ENCODE results near the gene PIGC.

PIGC gene

DNA sequence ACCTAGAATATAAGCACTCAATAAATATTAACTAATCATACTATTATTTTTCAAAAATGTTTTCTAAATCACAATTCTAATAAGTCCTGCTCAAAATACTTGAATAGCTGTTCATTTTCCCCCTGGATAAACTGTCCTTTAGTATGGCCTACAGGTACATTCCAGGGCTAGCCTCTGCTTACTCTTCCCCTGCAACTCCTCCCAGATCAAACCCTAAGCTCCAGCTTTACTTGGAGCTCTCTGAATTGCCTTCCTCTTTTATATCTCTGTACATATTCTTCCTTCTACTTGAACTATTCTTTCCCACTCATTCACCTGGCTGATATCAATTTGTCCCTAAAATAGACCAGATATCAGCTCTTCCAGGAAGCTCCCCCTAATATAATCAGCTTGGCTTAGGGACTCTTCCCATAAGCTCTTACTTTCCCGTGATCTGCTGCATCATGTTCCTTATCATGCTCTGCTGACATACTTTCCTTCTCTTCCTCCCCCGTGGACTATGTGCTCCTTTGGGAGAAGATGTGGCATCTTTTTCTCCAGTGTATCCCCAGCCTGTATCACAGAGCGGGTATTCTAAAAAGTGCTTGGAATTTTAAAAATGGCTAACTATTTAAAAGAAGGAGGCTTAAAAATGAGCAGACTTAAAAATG is 43.1 kb upstream of the PIGC start:
- no peak for DNase-seq
- Histone ChIP-seq H3K4me3 (ENCODE audit: low read depth, low read length) (no peak overlapping the region), H3K27me3 (ENCODE audit: insufficient read depth, low read depth, severe bottlenecking) (peaks cover 84% of the 10 kb centered on the region), H3K27ac (no peak overlapping the region), H3K36me3 (no peaks in the 10 kb centered on the region), H3K9me3 (ENCODE audit: severe bottlenecking) (no peaks in the 10 kb centered on the region)
- TF ChIP-seq, protein P1, sequence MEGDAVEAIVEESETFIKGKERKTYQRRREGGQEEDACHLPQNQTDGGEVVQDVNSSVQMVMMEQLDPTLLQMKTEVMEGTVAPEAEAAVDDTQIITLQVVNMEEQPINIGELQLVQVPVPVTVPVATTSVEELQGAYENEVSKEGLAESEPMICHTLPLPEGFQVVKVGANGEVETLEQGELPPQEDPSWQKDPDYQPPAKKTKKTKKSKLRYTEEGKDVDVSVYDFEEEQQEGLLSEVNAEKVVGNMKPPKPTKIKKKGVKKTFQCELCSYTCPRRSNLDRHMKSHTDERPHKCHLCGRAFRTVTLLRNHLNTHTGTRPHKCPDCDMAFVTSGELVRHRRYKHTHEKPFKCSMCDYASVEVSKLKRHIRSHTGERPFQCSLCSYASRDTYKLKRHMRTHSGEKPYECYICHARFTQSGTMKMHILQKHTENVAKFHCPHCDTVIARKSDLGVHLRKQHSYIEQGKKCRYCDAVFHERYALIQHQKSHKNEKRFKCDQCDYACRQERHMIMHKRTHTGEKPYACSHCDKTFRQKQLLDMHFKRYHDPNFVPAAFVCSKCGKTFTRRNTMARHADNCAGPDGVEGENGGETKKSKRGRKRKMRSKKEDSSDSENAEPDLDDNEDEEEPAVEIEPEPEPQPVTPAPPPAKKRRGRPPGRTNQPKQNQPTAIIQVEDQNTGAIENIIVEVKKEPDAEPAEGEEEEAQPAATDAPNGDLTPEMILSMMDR (IDR thresholded peaks at IDR 0.05; ENCODE audit: low read depth, low read length): no peak

DNA sequence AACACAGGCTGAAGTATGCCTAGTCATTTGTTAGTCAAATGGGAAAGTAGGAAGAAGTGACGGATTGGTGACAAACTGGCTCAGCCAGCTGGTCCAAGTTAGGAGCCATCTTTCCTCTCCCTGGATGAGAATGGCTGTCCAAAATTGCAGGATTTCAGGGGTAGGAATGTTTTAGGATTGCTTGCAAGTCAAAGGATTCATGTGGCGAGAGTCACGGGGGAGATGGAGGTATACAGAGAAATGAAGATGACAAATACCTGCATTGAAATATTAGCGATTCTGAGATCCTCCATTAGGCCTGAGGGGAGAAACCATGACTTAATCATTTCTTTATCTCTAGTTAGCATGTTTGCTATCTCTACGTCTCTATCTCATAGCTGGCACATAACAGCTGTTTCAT is 41.8 kb upstream of the PIGC start:
- DNase-seq: no peak
- Histone ChIP-seq H3K27me3 (ENCODE audit: insufficient read depth, low read depth, severe bottlenecking) (peaks cover 84% of the 10 kb centered on the region), H3K36me3 (no peaks in the 10 kb centered on the region), H3K4me3 (ENCODE audit: low read depth, low read length) (no peak overlapping the region), H3K9me3 (ENCODE audit: severe bottlenecking) (no peaks in the 10 kb centered on the region), H3K27ac (no peak overlapping the region)
- TF ChIP-seq, protein P1 (IDR thresholded peaks at IDR 0.05; ENCODE audit: low read depth, low read length): no peak

DNA sequence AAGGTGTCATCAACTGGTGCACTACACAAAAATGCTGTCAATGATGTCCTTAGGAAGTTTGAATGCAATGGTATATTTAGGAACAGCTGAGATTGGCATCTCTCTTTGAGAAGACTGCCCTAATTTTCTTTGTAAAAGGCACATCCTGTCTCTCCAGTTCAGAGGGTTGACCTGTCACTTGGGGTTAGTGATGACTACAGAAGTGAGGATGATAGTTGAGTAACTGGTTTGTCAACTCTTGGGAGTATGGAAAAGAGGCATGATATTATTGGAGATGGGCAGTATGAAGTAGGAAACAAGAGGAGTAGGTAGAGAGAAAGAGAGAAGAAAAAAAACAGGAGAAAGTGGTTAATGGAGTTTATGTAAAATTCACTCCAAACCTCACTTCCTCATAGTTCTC is 40.4 kb upstream of the PIGC start:
- no peaks in the 10 kb centered on the region for H3K9me3 ChIP-seq (ENCODE audit: severe bottlenecking)
- TF ChIP-seq, protein P1 (IDR thresholded peaks at IDR 0.05; ENCODE audit: low read depth, low read length): no peak
- H3K36me3 ChIP-seq: no peaks in the 10 kb centered on the region
- H3K27ac ChIP-seq: no peak overlapping the region
- no peak overlapping the region for H3K4me3 ChIP-seq (ENCODE audit: low read depth, low read length)
- H3K27me3 ChIP-seq (ENCODE audit: insufficient read depth, low read depth, severe bottlenecking): peaks cover 84% of the 10 kb centered on the region
- no peak for DNase-seq

DNA sequence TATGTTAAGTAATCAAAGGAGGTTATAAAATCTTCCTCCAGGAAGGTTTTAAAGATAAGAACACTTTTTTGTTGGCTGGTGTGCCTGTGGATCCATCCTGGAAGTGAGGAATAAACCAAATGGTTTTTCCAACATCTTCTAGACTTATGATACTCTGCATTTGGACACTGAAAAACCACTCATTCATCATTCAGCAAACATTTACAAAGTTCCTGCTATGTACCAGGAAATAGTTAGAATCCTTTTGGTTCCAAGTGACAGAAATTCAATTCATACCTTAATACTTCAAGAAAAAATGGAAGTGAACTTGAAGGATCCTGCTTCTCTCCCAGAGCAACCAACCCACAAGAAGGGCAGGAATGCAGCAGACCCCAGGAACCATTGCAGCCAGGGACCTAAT is 39.6 kb upstream of the PIGC start:
- Histone ChIP-seq H3K36me3 (no peaks in the 10 kb centered on the region), H3K27me3 (ENCODE audit: insufficient read depth, low read depth, severe bottlenecking) (peaks cover 84% of the 10 kb centered on the region), H3K4me3 (ENCODE audit: low read depth, low read length) (no peak overlapping the region), H3K9me3 (ENCODE audit: severe bottlenecking) (no peaks in the 10 kb centered on the region), H3K27ac (no peak overlapping the region)
- no peak for DNase-seq
- TF ChIP-seq, protein P1 (IDR thresholded peaks at IDR 0.05; ENCODE audit: low read depth, low read length): no peak

DNA sequence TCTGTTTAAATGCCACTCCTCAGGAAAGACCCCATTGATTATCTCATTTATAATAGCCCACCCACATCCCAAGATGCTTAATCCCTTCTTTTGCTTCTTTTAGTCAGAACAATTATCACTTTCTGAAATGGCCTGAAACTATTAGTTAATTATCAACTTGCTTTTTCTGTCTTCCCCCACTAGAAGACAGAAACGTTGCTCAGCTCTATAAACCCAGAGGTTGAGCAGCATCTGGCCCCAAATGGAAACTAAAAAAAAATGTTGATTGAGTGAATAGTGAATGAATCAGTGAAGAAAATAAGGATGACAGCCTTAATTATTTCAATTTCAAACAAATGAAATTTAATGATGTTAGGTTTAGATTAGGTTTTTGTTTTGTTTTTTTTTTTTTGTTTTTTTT is 38.2 kb upstream of the PIGC start:
- H3K4me3 ChIP-seq (ENCODE audit: low read depth, low read length): no peak overlapping the region
- H3K9me3 ChIP-seq (ENCODE audit: severe bottlenecking): no peaks in the 10 kb centered on the region
- H3K27ac ChIP-seq: no peak overlapping the region
- TF ChIP-seq, protein P1 (IDR thresholded peaks at IDR 0.05; ENCODE audit: low read depth, low read length): no peak
- peaks cover 85% of the 10 kb centered on the region for H3K27me3 ChIP-seq (ENCODE audit: insufficient read depth, low read depth, severe bottlenecking)
- DNase-seq: no peak
- H3K36me3 ChIP-seq: no peaks in the 10 kb centered on the region

DNA sequence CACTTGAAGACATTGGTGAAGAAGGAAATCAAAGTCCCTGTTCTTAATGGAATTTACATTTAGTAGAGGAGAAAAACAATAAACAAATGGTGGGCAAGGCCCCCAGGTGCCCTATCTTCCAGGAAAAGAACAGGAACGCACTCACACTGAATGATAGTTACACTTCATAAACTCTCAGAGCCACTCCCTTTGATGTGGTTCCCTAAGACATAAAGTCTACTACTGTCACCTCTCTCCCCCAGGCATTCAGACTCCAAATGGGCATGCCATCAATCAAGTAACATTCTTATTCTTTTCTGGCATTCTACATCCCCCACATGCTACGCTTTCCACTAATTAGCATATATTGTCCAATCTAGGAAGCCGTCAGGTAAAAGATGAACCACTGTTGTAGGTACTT is 36.6 kb upstream of the PIGC start:
- Histone ChIP-seq H3K9me3 (ENCODE audit: severe bottlenecking) (no peaks in the 10 kb centered on the region), H3K27me3 (ENCODE audit: insufficient read depth, low read depth, severe bottlenecking) (peaks cover 84% of the 10 kb centered on the region), H3K27ac (no peak overlapping the region), H3K4me3 (ENCODE audit: low read depth, low read length) (no peak overlapping the region), H3K36me3 (no peaks in the 10 kb centered on the region)
- DNase-seq: no peak
- TF ChIP-seq, protein P1 (IDR thresholded peaks at IDR 0.05; ENCODE audit: low read depth, low read length): no peak

Measured in WERI-Rb-1 (cell line).